IMR-90 (cell line): ENCODE results near the gene ZMAT5. TPM values are rescaled to one million over a fixed set of nuclear protein-coding genes. Genes with fewer than 3 reads are reported as not detected.

ENCODE experiments used
- ATAC-seq: fragments of 200-7000 bp; cut with Tn5 transposase; 2 replicates; pipeline ENCODE4 v1.9.1; 2020; ENCODE audit warnings: low read depth, mild to moderate bottlenecking, moderate library complexity
- BruUV-seq: library from RNA; stranded (reverse); fragments of 400-500 nt; replicated peaks from 2 replicates; lab custom pipeline; 2021; lab: Mats Ljungman, UMichigan
- CTCF ChIA-PET: fragments of 300-600 bp; formaldehyde crosslinking; extraction: SDS; loops from one replicate; lab custom pipeline; 2021; ENCODE audit warnings: antibody characterized with exemption; lab: Yijun Ruan, JAX
- POLR2A ChIA-PET: fragments of 300-600 bp; sonication (Branson Sonifier 250); formaldehyde crosslinking; loops from one replicate; lab custom pipeline; 2022; ENCODE audit warnings: antibody characterized with exemption; ENCODE audit not compliant: unreplicated experiment; lab: Charles Lee
- DNase-seq: peaks from one replicate; pipeline ENCODE4 v3.0.0; 2013
- H2AFZ ChIP-seq: replicated peaks from 2 replicates; pipeline ENCODE3; 2013; ENCODE audit warnings: low read length, mild to moderate bottlenecking; ENCODE audit not compliant: poor library complexity
- H2AK5ac ChIP-seq: 2 replicates; pipeline ENCODE4 v1.6.1; 2013; ENCODE audit warnings: low read depth, low read length, inconsistent platforms
- H2AK9ac ChIP-seq: replicated peaks from 2 replicates; pipeline ENCODE3; 2013; ENCODE audit warnings: mild to moderate bottlenecking, low read depth, low read length, moderate library complexity; ENCODE audit not compliant: poor library complexity
- H2BK120ac ChIP-seq: 2 replicates; pipeline ENCODE4 v1.6.1; 2013; ENCODE audit warnings: low read depth, low read length, inconsistent platforms
- H2BK15ac ChIP-seq: 3 replicates; pipeline ENCODE4 v1.6.1; 2013; ENCODE audit warnings: low read depth, low read length, inconsistent platforms
- H2BK20ac ChIP-seq: 2 replicates; pipeline ENCODE4 v1.6.1; 2013; ENCODE audit warnings: low read depth, mild to moderate bottlenecking, inconsistent platforms, low read length, moderate library complexity
- H2BK5ac ChIP-seq: 2 replicates; pipeline ENCODE4 v1.6.1; 2013; ENCODE audit warnings: mild to moderate bottlenecking, low read depth, low read length, inconsistent platforms; ENCODE audit not compliant: poor library complexity, severe bottlenecking
- H3K14ac ChIP-seq: replicated peaks from 2 replicates; pipeline ENCODE4 v1.6.1; 2013; ENCODE audit warnings: low read depth, low read length, inconsistent platforms
- H3K18ac ChIP-seq: 2 replicates; pipeline ENCODE4 v1.6.1; 2013; ENCODE audit warnings: low read depth, low read length, control low read depth
- H3K23ac ChIP-seq: 2 replicates; pipeline ENCODE4 v1.6.1; 2013; ENCODE audit warnings: low read depth, low read length, inconsistent platforms
- H3K27ac ChIP-seq: 2 replicates; pipeline ENCODE4 v1.5.1; 2013; ENCODE audit warnings: mild to moderate bottlenecking, control low read depth, low read length; ENCODE audit not compliant: insufficient read depth
- H3K27me3 ChIP-seq: 2 replicates; pipeline ENCODE4 v1.6.1; 2013; ENCODE audit warnings: low read length; ENCODE audit not compliant: control insufficient read depth, insufficient read depth
- H3K36me3 ChIP-seq: 2 replicates; pipeline ENCODE4 v1.6.1; 2013; ENCODE audit warnings: low read length, mixed read lengths; ENCODE audit not compliant: control insufficient read depth, insufficient read depth
- H3K4ac ChIP-seq: 2 replicates; pipeline ENCODE4 v1.6.1; 2013; ENCODE audit warnings: low read depth, low read length, inconsistent platforms
- H3K4me1 ChIP-seq: 2 replicates; pipeline ENCODE4 v1.6.1; 2013; ENCODE audit warnings: low read length, mixed read lengths; ENCODE audit not compliant: control insufficient read depth, insufficient read depth
- H3K4me2 ChIP-seq: 2 replicates; pipeline ENCODE4 v1.6.1; 2013; ENCODE audit warnings: low read depth, mild to moderate bottlenecking, control low read depth, low read length, moderate library complexity
- H3K4me3 ChIP-seq: 2 replicates; pipeline ENCODE4 v1.5.1; 2013; ENCODE audit warnings: low read depth, mild to moderate bottlenecking, control low read depth, low read length, moderate library complexity; ENCODE audit not compliant: insufficient read depth
- H3K56ac ChIP-seq: 2 replicates; pipeline ENCODE4 v1.6.1; 2013; ENCODE audit warnings: low read length, inconsistent platforms; ENCODE audit not compliant: insufficient read depth; ENCODE audit errors: extremely low read depth
- H3K79me1 ChIP-seq, 2 experiments: 2 replicates each; pipeline ENCODE4 v1.6.1; 2013; ENCODE audit warnings: low read length in 2 of 2, inconsistent platforms in 1 of 2, low read depth in 1 of 2
- H3K9ac ChIP-seq: 2 replicates; pipeline ENCODE4 v1.6.1; 2013; ENCODE audit warnings: low read depth, low read length, control low read depth
- H3K9me1 ChIP-seq: 2 replicates; pipeline ENCODE4 v1.6.1; 2013; ENCODE audit warnings: low read length, inconsistent platforms; ENCODE audit not compliant: insufficient read depth
- H3K9me3 ChIP-seq: 2 replicates; pipeline ENCODE4 v1.6.1; 2013; ENCODE audit warnings: low read length; ENCODE audit not compliant: control insufficient read depth, insufficient read depth
- H4K20me1 ChIP-seq: 2 replicates; pipeline ENCODE4 v1.6.1; 2013; ENCODE audit warnings: low read length, inconsistent platforms; ENCODE audit not compliant: insufficient read depth
- H4K5ac ChIP-seq: 2 replicates; pipeline ENCODE4 v1.6.1; 2013; ENCODE audit warnings: mild to moderate bottlenecking, low read depth, low read length, control low read depth
- H4K8ac ChIP-seq, 2 experiments: 2 replicates each; pipeline ENCODE4 v1.6.1; 2013; ENCODE audit warnings: low read depth in 2 of 2, low read length in 2 of 2, control low read depth in 1 of 2, inconsistent platforms in 1 of 2
- H4K91ac ChIP-seq: 2 replicates; pipeline ENCODE4 v1.6.1; 2013; ENCODE audit warnings: low read depth, low read length, inconsistent platforms; ENCODE audit not compliant: insufficient read depth
- BHLHE40 ChIP-seq: fragments of 150-350 bp; IDR thresholded peaks from 2 replicates; pipeline ENCODE4 v1.6.1; 2016; ENCODE audit warnings: mild to moderate bottlenecking, low read depth, low read length
- CEBPB ChIP-seq: IDR thresholded peaks from 2 replicates; pipeline ENCODE4 v1.6.1; 2012; ENCODE audit warnings: low read depth, low read length, improper control_type of control experiment
- CHD1 ChIP-seq: IDR thresholded peaks from 2 replicates; pipeline ENCODE4 v1.6.1; 2012; ENCODE audit warnings: low read depth, low read length, improper control_type of control experiment
- CTCF ChIP-seq: conservative IDR thresholded peaks from 2 replicates; pipeline ENCODE4 v1.5.1; 2012; ENCODE audit warnings: mild to moderate bottlenecking, low read depth, low read length, improper control_type of control experiment
- ELK1 ChIP-seq: fragments of 150-350 bp; IDR thresholded peaks from 2 replicates; pipeline ENCODE4 v1.6.1; 2016; ENCODE audit warnings: low read depth, mild to moderate bottlenecking, low read length, moderate library complexity, borderline replicate concordance
- FOS ChIP-seq: fragments of 150-350 bp; IDR thresholded peaks from 2 replicates; pipeline ENCODE4 v1.6.1; 2016; ENCODE audit warnings: low read depth, low read length
- MAFK ChIP-seq: IDR thresholded peaks from 2 replicates; pipeline ENCODE4 v1.6.1; 2012; ENCODE audit warnings: low read depth, low read length, improper control_type of control experiment
- MAZ ChIP-seq: IDR thresholded peaks from 2 replicates; pipeline ENCODE4 v1.6.1; 2012; ENCODE audit warnings: low read depth, mild to moderate bottlenecking, low read length, improper control_type of control experiment, moderate library complexity, borderline replicate concordance
- NFE2L2 ChIP-seq: fragments of 150-350 bp; IDR thresholded peaks from 2 replicates; pipeline ENCODE4 v1.6.1; 2016; ENCODE audit warnings: low read depth, mild to moderate bottlenecking, low read length
- POLR2A ChIP-seq: IDR thresholded peaks from 2 replicates; pipeline ENCODE4 v1.6.1; 2012; ENCODE audit warnings: mild to moderate bottlenecking, low read depth, low read length
- RAD21 ChIP-seq: IDR thresholded peaks from 2 replicates; pipeline ENCODE4 v1.6.1; 2012; ENCODE audit warnings: low read length, improper control_type of control experiment
- RCOR1 ChIP-seq: IDR thresholded peaks from 2 replicates; pipeline ENCODE4 v1.6.1; 2012; ENCODE audit warnings: mild to moderate bottlenecking, low read length, improper control_type of control experiment; ENCODE audit not compliant: insufficient replicate concordance
- RFX5 ChIP-seq: IDR thresholded peaks from 2 replicates; pipeline ENCODE4 v1.8.0; 2012; ENCODE audit warnings: low read depth, mild to moderate bottlenecking, low read length, moderate library complexity
- SMC3 ChIP-seq: fragments of 150-350 bp; IDR thresholded peaks from 2 replicates; pipeline ENCODE4 v1.6.1; 2016; ENCODE audit warnings: low read depth, mild to moderate bottlenecking, antibody characterized with exemption, low read length, moderate library complexity
- USF2 ChIP-seq: fragments of 150-350 bp; IDR thresholded peaks from 2 replicates; pipeline ENCODE4 v1.6.1; 2017; ENCODE audit warnings: mild to moderate bottlenecking, antibody characterized with exemption, low read length, low read depth
- WGBS, 2 experiments: methylation state at CpG; one replicate each; pipeline versions ENCODE4 v1.1.5 to v1.1.7; 2013; ENCODE audit warnings: missing lambda C conversion rate in 2 of 2; ENCODE audit not compliant: insufficient read length in 1 of 2; ENCODE audit errors: extremely low coverage in 2 of 2; 5-methylcytosine and 5-hydroxymethylcytosine counted together
- dilution Hi-C: fragments of 300-500 bp; cut with HindIII; formaldehyde crosslinking; loops from one replicate; pipeline ENCODE4 v1.14.3; 2018; ENCODE audit warnings: low sequenced_read_pairs; ENCODE audit not compliant: unreplicated experiment
- in situ Hi-C: fragments of 300-500 bp; cut with MboI; formaldehyde crosslinking; loops from 3 replicates; pipeline ENCODE4 v1.14.3; 2019; ENCODE audit warnings: low sequenced_read_pairs, inconsistent platforms, mixed read lengths
- intact Hi-C: fragments of 100-400 bp; cut with micrococcal nuclease; formaldehyde crosslinking; loops from 2 replicates; pipeline ENCODE4 v1.10.0; 2022
- polyA plus RNA-seq, 3 experiments: library from polyadenylated mRNA; depleted of rRNA; stranded (reverse); fragments of >200 nt; gene quantifications; 2 replicates each; pipeline ENCODE4 v1.2.3, GENCODE V29; 2012; ENCODE audit warnings: low replicate concordance in 1 of 3
- total RNA-seq: library from RNA; depleted of rRNA; stranded (reverse); fragments of >200 nt; gene quantifications from 2 replicates; pipeline ENCODE4 v1.2.3, GENCODE V29; 2012

The ZMAT5 gene
- total and polyA plus RNA-seq, 2 of the 4 experiments (the other 2 are of a cell fraction) = 21.7 to 31.8 TPM

GRCh38 chr22:29731058-29731850 is 35.6 kb downstream of the ZMAT5 start:
- no peak overlapping the region for H2AK5ac ChIP-seq
- no peak overlapping the region for H2BK15ac ChIP-seq
- dilution Hi-C loops (no loop called here), intact Hi-C loops (no loop called here), in situ Hi-C loops (no loop called here)
- no peaks in the 10 kb centered on the region; the same call in 1 of the 2 replicates for H3K27me3 ChIP-seq
- ChIA-PET POLR2A (no interaction called here), CTCF (no interaction called here)
- no peak overlapping the region for H2AK9ac ChIP-seq
- no peak overlapping the region for H4K8ac ChIP-seq
- H3K14ac ChIP-seq = no peak overlapping the region
- H3K36me3 ChIP-seq = peaks cover 7% of the 10 kb centered on the region; the same call in 1 of the 2 replicates
- H4K5ac ChIP-seq = no peak overlapping the region
- no peaks in the 10 kb centered on the region; the same call in 1 of the 2 replicates for H3K4me1 ChIP-seq
- H3K9me1 ChIP-seq = no peaks in the 10 kb centered on the region
- BruUV-seq = no TSS peak
- 80% methylated on average over 8 of the region's 18 CpGs; no CpG with 5 or more reads in 1 of the 2 experiments for WGBS, 2 experiments
- H3K9ac ChIP-seq = no peak overlapping the region
- DNase-seq = no peak
- H3K18ac ChIP-seq = no peak overlapping the region
- H3K79me1 ChIP-seq = no peaks in the 10 kb centered on the region
- H3K4me2 ChIP-seq = no peak overlapping the region
- H4K91ac ChIP-seq = no peak overlapping the region
- no peak overlapping the region for H3K4me3 ChIP-seq
- no peaks in the 10 kb centered on the region for H4K20me1 ChIP-seq
- H2BK20ac ChIP-seq = no peak overlapping the region
- no peak overlapping the region for H2BK5ac ChIP-seq
- H3K9me3 ChIP-seq = no peaks in the 10 kb centered on the region
- no peak for ATAC-seq
- no peak overlapping the region for H2BK120ac ChIP-seq
- H3K56ac ChIP-seq = no peak overlapping the region
- H3K4ac ChIP-seq = no peak overlapping the region
- no peak overlapping the region for H2AFZ ChIP-seq
- H3K23ac ChIP-seq = no peak overlapping the region
- H3K27ac ChIP-seq = no peak overlapping the region
- TF ChIP-seq POLR2A (no peak), SMC3 (no peak), CTCF (no peak), USF2 (no peak), FOS (no peak), CEBPB (no peak), MAFK (no peak), MAZ (no peak), ELK1 (no peak), CHD1 (no peak), BHLHE40 (no peak), RCOR1 (no peak), RAD21 (no peak), RFX5 (no peak), NFE2L2 (no peak)
